ENCODE results near the gene F2RL3.
"Not testable (repeated sequence)": the region's sequence is repeated elsewhere in the genome, so short reads cannot be mapped to it uniquely, and the experiment has no call there.

F2RL3 gene

GRCh38 chr19:16921766-16922591 is 33.2 kb downstream of the F2RL3 start:
- DNase-seq (ENCODE audit: low read depth in 2 of 2), result no peak

DNA sequence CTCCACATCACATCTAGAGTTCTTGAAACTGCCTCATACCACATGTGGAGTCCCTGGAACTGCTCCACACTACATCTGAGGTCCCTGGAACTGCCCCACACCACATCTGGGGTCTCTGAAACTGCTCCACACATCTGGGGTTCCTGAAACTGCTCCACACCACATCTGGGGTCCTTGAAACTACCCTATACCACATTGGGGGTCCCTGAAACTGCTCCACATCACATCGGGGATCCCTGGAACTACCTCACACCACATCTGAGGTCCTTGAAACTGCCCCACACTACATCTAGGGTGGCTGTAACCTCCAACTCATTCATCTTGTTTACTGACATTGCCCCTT is 33.8 kb downstream of the F2RL3 start:
- no peak for DNase-seq (ENCODE audit: low read depth in 2 of 2)

- DNase-seq (ENCODE audit: low read depth in 2 of 2), result no peak
Observed at GRCh38 chr19:16922949-16923348, 34.1 kb downstream of the F2RL3 start.

- DNase-seq (ENCODE audit: low read depth in 2 of 2), result no peak
Observed at GRCh38 chr19:16927883-16928282, 39.1 kb downstream of the F2RL3 start.

DNA sequence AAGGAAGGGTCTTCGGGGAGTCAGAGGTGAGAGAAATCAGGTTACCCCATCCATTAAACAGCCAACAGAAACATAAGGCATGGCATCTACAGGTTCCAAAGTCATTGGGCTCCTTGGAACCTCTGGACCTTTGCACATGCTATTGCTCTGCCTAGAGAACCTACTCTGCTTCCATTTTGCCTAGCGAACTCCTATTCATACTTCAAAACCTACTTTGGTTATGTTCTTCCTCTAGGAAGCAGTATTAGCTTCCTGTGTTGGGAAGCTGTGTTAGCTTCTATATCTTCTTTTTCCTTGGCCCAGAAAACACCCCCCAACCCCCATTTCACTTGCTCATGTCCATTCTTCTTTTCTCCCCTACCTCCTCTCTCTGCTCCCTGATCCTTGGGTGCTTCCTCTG is 39.6 kb downstream of the F2RL3 start:
- no peak for DNase-seq (ENCODE audit: low read depth in 2 of 2)

- DNase-seq (ENCODE audit: low read depth in 2 of 2), result no peak
Observed at GRCh38 chr19:16928916-16929315, 40.1 kb downstream of the F2RL3 start.

DNA sequence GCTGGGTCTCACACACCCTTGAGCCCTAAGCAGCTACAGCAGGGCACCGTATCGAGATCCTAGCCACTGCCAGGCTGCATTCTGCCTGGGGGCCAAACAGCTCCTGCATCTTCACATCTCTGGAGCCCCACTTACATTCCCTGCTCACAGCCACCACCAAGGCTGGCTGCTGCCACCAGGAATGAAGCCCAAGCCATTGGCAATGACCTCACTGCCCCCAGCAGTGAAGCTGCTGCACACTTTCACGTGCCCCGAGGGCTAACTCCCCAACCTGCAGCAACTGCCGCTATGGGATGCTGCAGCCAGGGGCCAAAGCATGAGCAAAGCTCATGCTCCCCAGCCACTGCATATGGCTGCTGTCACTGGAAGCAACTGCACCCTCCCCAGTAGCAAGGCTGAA is 42.0 kb downstream of the F2RL3 start:
- DNase-seq (ENCODE audit: low read depth in 2 of 2), result no peak

- no peak for DNase-seq (ENCODE audit: low read depth in 2 of 2)
Observed at GRCh38 chr19:16931306-16931705, 42.5 kb downstream of the F2RL3 start.

- no peak for DNase-seq (ENCODE audit: low read depth in 2 of 2)
Observed at GRCh38 chr19:16934489-16934888, 45.7 kb downstream of the F2RL3 start.

- DNase-seq (ENCODE audit: low read depth in 2 of 2), result no peak
Observed at GRCh38 chr19:16936901-16937300, 48.1 kb downstream of the F2RL3 start.

DNA sequence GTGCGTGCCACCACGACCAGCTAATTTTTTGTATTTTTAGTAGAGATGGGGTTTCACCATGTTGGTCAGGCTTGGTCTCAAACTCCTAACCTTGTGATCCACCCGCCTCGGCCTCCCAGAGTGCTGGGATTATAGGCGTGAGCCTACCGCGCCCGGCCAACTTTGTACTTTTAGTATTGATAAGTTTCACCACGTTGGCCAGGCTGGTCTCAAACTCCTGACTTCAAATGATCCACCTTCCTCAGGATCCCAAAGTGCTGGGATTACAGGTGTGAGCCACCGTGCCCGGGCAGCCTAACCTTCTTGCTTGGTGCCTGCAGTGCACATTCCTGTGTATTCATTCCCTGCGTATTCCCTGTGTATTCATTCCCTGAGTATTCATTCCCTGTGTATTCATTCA is 49.0 kb downstream of the F2RL3 start:
- DNase-seq (ENCODE audit: low read depth in 2 of 2), result not testable (repeated sequence)

DNA sequence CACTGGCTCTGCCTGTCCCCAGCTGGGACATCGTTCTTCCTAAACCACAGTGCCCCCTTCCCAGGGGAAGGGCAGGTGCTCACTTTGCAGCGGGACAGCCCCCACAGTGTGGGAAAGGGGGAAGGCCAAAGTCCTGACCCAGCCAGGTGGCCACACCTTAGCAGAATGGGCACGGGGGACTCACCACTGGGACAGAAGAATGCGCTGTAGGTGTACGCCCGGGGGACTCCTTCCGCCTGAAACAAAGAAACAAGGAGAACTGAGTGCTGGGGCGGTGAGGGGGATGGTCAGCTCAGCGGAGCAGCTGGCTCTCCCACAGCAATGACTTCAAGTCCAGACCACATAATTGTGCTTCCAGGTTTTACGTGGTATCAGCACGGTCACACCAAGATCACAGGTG is 49.4 kb downstream of the F2RL3 start:
- no peak for DNase-seq (ENCODE audit: low read depth in 2 of 2)

DNA sequence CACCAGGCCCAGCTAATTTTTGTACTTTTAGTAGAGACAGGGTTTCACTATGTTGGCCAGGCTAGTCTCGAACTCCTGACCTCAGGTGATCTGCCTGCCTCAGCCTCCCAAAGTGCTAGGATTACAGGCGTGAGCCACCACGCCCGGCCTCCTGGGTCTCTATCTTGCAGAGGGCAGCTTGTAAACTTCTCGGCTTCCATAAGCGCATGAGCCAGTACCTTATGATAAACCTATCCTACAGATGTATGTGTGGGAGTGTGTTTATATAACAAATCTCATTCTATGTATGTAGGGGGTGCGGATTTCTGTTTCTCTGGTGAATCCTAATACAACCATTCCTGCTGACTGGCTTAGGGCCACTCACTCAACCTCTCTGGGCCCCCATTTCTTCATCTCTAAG is 51.3 kb downstream of the F2RL3 start:
- not testable (repeated sequence) for DNase-seq (ENCODE audit: low read depth in 2 of 2)

- no peak for DNase-seq (ENCODE audit: low read depth in 2 of 2)
Observed at GRCh38 chr19:16940626-16941025, 51.8 kb downstream of the F2RL3 start.

All from stimulated activated CD4-positive, alpha-beta T cell treated with anti-CD3 and anti-CD28 coated beads, Interleukin-15, amount 100 ng/mL, for 48 hours (primary cell).